Liver (tissue), 3 donors: ENCODE measurements around the gene CPNE4.

Source experiments
- CTCF ChIP-seq: fragments of 150-350 bp; IDR thresholded peaks from 2 replicates; pipeline ENCODE4 v1.5.1; 2017; ENCODE audit warnings: improper control_type of control experiment, low read depth, low read length; ENCODE audit not compliant: missing input control
- GABPA ChIP-seq, 2 donors: IDR thresholded peaks in 1 of 2; conservative IDR thresholded peaks in 1 of 2; 2 replicates each; pipeline ENCODE4 v1.6.1; 2016; ENCODE audit warnings: antibody characterized with exemption in 2 of 2, mild to moderate bottlenecking in 1 of 2, moderate library complexity in 1 of 2
- RAD21 ChIP-seq, 2 donors: IDR thresholded peaks; 2 replicates each; pipeline ENCODE4 v1.6.1; 2016; ENCODE audit warnings: antibody characterized with exemption in 2 of 2, mild to moderate bottlenecking in 2 of 2
- TAF1 ChIP-seq: conservative IDR thresholded peaks from 2 replicates; pipeline ENCODE4 v1.6.1; 2016; ENCODE audit warnings: antibody characterized with exemption, mild to moderate bottlenecking
- TF ChIP-seq, protein P1 (sequence below): IDR thresholded peaks from 2 replicates; pipeline ENCODE4 v1.6.1; 2016; ENCODE audit warnings: antibody characterized with exemption, mild to moderate bottlenecking
- TF ChIP-seq, protein P2 (sequence below): IDR thresholded peaks from 2 replicates; pipeline ENCODE4 v1.6.1; 2016; ENCODE audit warnings: antibody characterized with exemption
- donor health status: healthy.
- donor health status: healthy.

DNA sequence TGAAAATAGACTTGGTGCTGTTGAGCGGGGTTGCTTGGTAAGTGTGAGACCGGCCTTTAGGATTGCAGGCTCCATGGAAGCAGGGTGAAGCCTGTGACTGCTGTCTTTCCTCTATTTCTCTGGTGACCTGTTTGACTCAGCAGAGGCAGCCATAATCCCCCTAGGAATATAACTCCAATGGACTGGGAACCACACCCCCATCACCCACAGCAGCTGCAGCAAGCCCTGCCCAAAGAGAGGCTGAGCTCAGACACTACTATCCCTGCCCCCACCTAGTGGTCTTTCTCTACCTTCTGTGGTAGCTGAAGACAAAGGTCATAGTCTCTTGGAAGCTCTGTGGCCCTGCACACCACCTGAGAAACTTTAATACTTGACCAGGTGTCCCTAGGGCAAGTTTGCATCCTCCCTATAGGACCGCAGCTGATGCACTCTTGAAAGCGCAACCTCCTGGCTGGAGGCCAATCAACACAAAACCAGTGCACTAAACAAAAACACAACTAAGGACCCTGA lies 398.5 kb downstream of the CPNE4 start:
- no peak for TF ChIP-seq CTCF
- TF ChIP-seq RAD21 (IDR thresholded peaks at IDR 0.05) = no peak
- TF ChIP-seq, protein P1, sequence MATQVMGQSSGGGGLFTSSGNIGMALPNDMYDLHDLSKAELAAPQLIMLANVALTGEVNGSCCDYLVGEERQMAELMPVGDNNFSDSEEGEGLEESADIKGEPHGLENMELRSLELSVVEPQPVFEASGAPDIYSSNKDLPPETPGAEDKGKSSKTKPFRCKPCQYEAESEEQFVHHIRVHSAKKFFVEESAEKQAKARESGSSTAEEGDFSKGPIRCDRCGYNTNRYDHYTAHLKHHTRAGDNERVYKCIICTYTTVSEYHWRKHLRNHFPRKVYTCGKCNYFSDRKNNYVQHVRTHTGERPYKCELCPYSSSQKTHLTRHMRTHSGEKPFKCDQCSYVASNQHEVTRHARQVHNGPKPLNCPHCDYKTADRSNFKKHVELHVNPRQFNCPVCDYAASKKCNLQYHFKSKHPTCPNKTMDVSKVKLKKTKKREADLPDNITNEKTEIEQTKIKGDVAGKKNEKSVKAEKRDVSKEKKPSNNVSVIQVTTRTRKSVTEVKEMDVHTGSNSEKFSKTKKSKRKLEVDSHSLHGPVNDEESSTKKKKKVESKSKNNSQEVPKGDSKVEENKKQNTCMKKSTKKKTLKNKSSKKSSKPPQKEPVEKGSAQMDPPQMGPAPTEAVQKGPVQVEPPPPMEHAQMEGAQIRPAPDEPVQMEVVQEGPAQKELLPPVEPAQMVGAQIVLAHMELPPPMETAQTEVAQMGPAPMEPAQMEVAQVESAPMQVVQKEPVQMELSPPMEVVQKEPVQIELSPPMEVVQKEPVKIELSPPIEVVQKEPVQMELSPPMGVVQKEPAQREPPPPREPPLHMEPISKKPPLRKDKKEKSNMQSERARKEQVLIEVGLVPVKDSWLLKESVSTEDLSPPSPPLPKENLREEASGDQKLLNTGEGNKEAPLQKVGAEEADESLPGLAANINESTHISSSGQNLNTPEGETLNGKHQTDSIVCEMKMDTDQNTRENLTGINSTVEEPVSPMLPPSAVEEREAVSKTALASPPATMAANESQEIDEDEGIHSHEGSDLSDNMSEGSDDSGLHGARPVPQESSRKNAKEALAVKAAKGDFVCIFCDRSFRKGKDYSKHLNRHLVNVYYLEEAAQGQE = no peak
- TF ChIP-seq, protein P2, sequence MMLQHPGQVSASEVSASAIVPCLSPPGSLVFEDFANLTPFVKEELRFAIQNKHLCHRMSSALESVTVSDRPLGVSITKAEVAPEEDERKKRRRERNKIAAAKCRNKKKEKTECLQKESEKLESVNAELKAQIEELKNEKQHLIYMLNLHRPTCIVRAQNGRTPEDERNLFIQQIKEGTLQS = no peak
- TF ChIP-seq TAF1 = no peak
- no peak for TF ChIP-seq GABPA (IDR thresholded peaks at IDR 0.05 in 1 of 2, conservative IDR thresholded peaks at IDR 0.05 in 1 of 2)
